WTC11 (cell line): ENCODE data around the gene PPEF1.

Experiments used
- ATF6 ChIP-seq: sonication (generic); formaldehyde crosslinking; IDR thresholded peaks from 2 replicates; pipeline ENCODE4 v1.8.1; 2023; ENCODE audit warnings: mild to moderate bottlenecking, missing genetic modification reagents
- CREB1 ChIP-seq: sonication (generic); formaldehyde crosslinking; IDR thresholded peaks from 2 replicates; pipeline ENCODE4 v1.8.0; 2023; ENCODE audit warnings: mild to moderate bottlenecking, missing genetic modification reagents
- CREM ChIP-seq: sonication (generic); formaldehyde crosslinking; IDR thresholded peaks from 2 replicates; pipeline ENCODE4 v1.8.1; 2022; ENCODE audit warnings: mild to moderate bottlenecking, missing genetic modification reagents, moderate library complexity
- ELF4 ChIP-seq: sonication (generic); formaldehyde crosslinking; IDR thresholded peaks from 2 replicates; pipeline ENCODE4 v1.8.1; 2022; ENCODE audit warnings: low read depth, mild to moderate bottlenecking, moderate library complexity, missing genetic modification reagents
- FOXP4 ChIP-seq: sonication (generic); formaldehyde crosslinking; IDR thresholded peaks from 2 replicates; pipeline ENCODE4 v1.8.0; 2022; ENCODE audit warnings: mild to moderate bottlenecking, missing genetic modification reagents
- IRF2 ChIP-seq: sonication (generic); formaldehyde crosslinking; IDR thresholded peaks from 2 replicates; pipeline ENCODE4 v1.8.0; 2022; ENCODE audit warnings: low read depth, missing genetic modification reagents, borderline replicate concordance
- SOX15 ChIP-seq: fragments of 250-450 bp; sonication (Bioruptor Pico); IDR thresholded peaks from 2 replicates; pipeline ENCODE4 v1.9.0; 2021; ENCODE audit warnings: mild to moderate bottlenecking
- SP1 ChIP-seq: sonication (generic); formaldehyde crosslinking; conservative IDR thresholded peaks from 2 replicates; pipeline ENCODE4 v1.8.1; 2022; ENCODE audit warnings: missing genetic modification reagents
- ZNF263 ChIP-seq: sonication (generic); formaldehyde crosslinking; IDR thresholded peaks from 2 replicates; pipeline ENCODE4 v1.8.1; 2022; ENCODE audit warnings: low read depth, mild to moderate bottlenecking, moderate library complexity, missing genetic modification reagents
- ZNF396 ChIP-seq: fragments of 250-450 bp; sonication (Bioruptor Pico); IDR thresholded peaks from 2 replicates; pipeline ENCODE4 v1.8.0; 2021; ENCODE audit warnings: mild to moderate bottlenecking, moderate library complexity, borderline replicate concordance
- TF ChIP-seq, protein P1 (sequence below): fragments of 200-600 bp; IDR thresholded peaks from 2 replicates; pipeline ENCODE4 v1.8.0; 2022; ENCODE audit warnings: antibody characterized with exemption
- TF ChIP-seq, protein P2 (sequence below): sonication (generic); formaldehyde crosslinking; IDR thresholded peaks from 2 replicates; pipeline ENCODE4 v1.8.0; 2022; ENCODE audit warnings: mild to moderate bottlenecking, missing genetic modification reagents
- TF ChIP-seq, protein P3 (sequence below): sonication (generic); formaldehyde crosslinking; IDR thresholded peaks from 2 replicates; pipeline ENCODE4 v1.8.0; 2022; ENCODE audit warnings: mild to moderate bottlenecking, missing genetic modification reagents

GRCh38 chrX:18687856-18688495, 19.5 kb upstream of the PPEF1 start:
- no peak for TF ChIP-seq ZNF263 (CRISPR knock-in tag)
- TF ChIP-seq, protein P1, sequence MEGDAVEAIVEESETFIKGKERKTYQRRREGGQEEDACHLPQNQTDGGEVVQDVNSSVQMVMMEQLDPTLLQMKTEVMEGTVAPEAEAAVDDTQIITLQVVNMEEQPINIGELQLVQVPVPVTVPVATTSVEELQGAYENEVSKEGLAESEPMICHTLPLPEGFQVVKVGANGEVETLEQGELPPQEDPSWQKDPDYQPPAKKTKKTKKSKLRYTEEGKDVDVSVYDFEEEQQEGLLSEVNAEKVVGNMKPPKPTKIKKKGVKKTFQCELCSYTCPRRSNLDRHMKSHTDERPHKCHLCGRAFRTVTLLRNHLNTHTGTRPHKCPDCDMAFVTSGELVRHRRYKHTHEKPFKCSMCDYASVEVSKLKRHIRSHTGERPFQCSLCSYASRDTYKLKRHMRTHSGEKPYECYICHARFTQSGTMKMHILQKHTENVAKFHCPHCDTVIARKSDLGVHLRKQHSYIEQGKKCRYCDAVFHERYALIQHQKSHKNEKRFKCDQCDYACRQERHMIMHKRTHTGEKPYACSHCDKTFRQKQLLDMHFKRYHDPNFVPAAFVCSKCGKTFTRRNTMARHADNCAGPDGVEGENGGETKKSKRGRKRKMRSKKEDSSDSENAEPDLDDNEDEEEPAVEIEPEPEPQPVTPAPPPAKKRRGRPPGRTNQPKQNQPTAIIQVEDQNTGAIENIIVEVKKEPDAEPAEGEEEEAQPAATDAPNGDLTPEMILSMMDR, result no peak
- TF ChIP-seq ELF4, result no peak
- TF ChIP-seq SP1, result no peak
- TF ChIP-seq, protein P2, sequence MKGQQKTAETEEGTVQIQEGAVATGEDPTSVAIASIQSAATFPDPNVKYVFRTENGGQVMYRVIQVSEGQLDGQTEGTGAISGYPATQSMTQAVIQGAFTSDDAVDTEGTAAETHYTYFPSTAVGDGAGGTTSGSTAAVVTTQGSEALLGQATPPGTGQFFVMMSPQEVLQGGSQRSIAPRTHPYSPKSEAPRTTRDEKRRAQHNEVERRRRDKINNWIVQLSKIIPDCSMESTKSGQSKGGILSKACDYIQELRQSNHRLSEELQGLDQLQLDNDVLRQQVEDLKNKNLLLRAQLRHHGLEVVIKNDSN (CRISPR knock-in tag), result no peak
- no peak for TF ChIP-seq FOXP4 (CRISPR knock-in tag)
- TF ChIP-seq ZNF396 (CRISPR knock-in tag), result no peak
- no peak for TF ChIP-seq SOX15 (CRISPR knock-in tag)
- no peak for TF ChIP-seq IRF2 (CRISPR knock-in tag)
- TF ChIP-seq, protein P3, sequence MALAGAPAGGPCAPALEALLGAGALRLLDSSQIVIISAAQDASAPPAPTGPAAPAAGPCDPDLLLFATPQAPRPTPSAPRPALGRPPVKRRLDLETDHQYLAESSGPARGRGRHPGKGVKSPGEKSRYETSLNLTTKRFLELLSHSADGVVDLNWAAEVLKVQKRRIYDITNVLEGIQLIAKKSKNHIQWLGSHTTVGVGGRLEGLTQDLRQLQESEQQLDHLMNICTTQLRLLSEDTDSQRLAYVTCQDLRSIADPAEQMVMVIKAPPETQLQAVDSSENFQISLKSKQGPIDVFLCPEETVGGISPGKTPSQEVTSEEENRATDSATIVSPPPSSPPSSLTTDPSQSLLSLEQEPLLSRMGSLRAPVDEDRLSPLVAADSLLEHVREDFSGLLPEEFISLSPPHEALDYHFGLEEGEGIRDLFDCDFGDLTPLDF (CRISPR knock-in tag), result no peak
- TF ChIP-seq CREM (CRISPR knock-in tag), result no peak
- TF ChIP-seq CREB1 (CRISPR knock-in tag), result no peak
- TF ChIP-seq ATF6 (CRISPR knock-in tag), result no peak
